NT2/D1 (cell line): Measurements from ENCODE around the gene TBCE.

Source experiments
- DNase-seq: peaks from one replicate; pipeline ENCODE4 v3.0.0-alpha.2; 2011; ENCODE audit warnings: low read depth, low spot score
- H3K27me3 ChIP-seq: 2 replicates; pipeline ENCODE4 v1.6.0; 2011; ENCODE audit warnings: mild to moderate bottlenecking; ENCODE audit not compliant: insufficient read length, insufficient read depth
- H3K36me3 ChIP-seq: 2 replicates; pipeline ENCODE4 v1.6.1; 2011; ENCODE audit warnings: mild to moderate bottlenecking, low read length, mixed read lengths; ENCODE audit not compliant: insufficient read depth, insufficient read length
- H3K4me1 ChIP-seq: 2 replicates; pipeline ENCODE4 v1.5.1; 2011; ENCODE audit not compliant: insufficient read depth, insufficient read length
- H3K4me3 ChIP-seq: 2 replicates; pipeline ENCODE4 v1.5.1; 2011; ENCODE audit warnings: low read depth; ENCODE audit not compliant: insufficient read length
- H3K9ac ChIP-seq: 2 replicates; pipeline ENCODE4 v1.6.0; 2011; ENCODE audit warnings: low read depth; ENCODE audit not compliant: insufficient read length
- H3K9me3 ChIP-seq: 2 replicates; pipeline ENCODE4 v1.5.1; 2011; ENCODE audit warnings: mild to moderate bottlenecking, low read length; ENCODE audit not compliant: insufficient read depth
- SUZ12 ChIP-seq: IDR thresholded peaks from 2 replicates; pipeline ENCODE4 v1.6.1; 2011; ENCODE audit not compliant: insufficient read length, insufficient read depth; ENCODE audit errors: extremely low read depth
- YY1 ChIP-seq: IDR thresholded peaks from 2 replicates; pipeline ENCODE4 v1.6.1; 2011; ENCODE audit not compliant: insufficient read length, insufficient read depth
- ZNF274 ChIP-seq: IDR thresholded peaks from 2 replicates; pipeline ENCODE4 v1.6.1; 2011; ENCODE audit warnings: mild to moderate bottlenecking, low read depth, low read length

Gene TBCE

GRCh38 chr1:235401251-235401650 is 34.0 kb downstream of the TBCE start:
- Histone ChIP-seq H3K4me1 (peaks cover 3% of the 10 kb centered on the region), H3K9me3 (no peaks in the 10 kb centered on the region), H3K4me3 (no peak overlapping the region), H3K9ac (no peak overlapping the region), H3K27me3 (no peaks in the 10 kb centered on the region), H3K36me3 (peaks cover 3% of the 10 kb centered on the region)
- no peak for DNase-seq
- no peak for TF ChIP-seq ZNF274
- no peak for TF ChIP-seq YY1
- TF ChIP-seq SUZ12: no peak

- Histone ChIP-seq H3K9me3 (no peaks in the 10 kb centered on the region), H3K36me3 (peaks cover 3% of the 10 kb centered on the region), H3K4me1 (peaks cover 3% of the 10 kb centered on the region), H3K27me3 (no peaks in the 10 kb centered on the region), H3K4me3 (no peak overlapping the region), H3K9ac (no peak overlapping the region)
- no peak for DNase-seq
- TF ChIP-seq SUZ12 (no peak), ZNF274 (no peak), YY1 (no peak)
Observed at GRCh38 chr1:235402457-235403200, 35.4 kb downstream of the TBCE start.

GRCh38 chr1:235403593-235403992 is 36.4 kb downstream of the TBCE start:
- no peak for DNase-seq
- no peak overlapping the region for H3K9ac ChIP-seq
- no peaks in the 10 kb centered on the region for H3K9me3 ChIP-seq
- TF ChIP-seq YY1: no peak
- TF ChIP-seq ZNF274: no peak
- no peak for TF ChIP-seq SUZ12
- peaks cover 3% of the 10 kb centered on the region for H3K4me1 ChIP-seq
- H3K36me3 ChIP-seq: peaks cover 3% of the 10 kb centered on the region
- H3K4me3 ChIP-seq: no peak overlapping the region
- no peaks in the 10 kb centered on the region for H3K27me3 ChIP-seq

GRCh38 chr1:235404190-235404589 is 37.0 kb downstream of the TBCE start:
- TF ChIP-seq ZNF274 (no peak), YY1 (no peak), SUZ12 (no peak)
- no peak for DNase-seq
- Histone ChIP-seq H3K9me3 (no peaks in the 10 kb centered on the region), H3K9ac (no peak overlapping the region), H3K36me3 (peaks cover 3% of the 10 kb centered on the region), H3K4me1 (peaks cover 3% of the 10 kb centered on the region), H3K4me3 (no peak overlapping the region), H3K27me3 (no peaks in the 10 kb centered on the region)

GRCh38 chr1:235407419-235407818 is 40.2 kb downstream of the TBCE start:
- Histone ChIP-seq H3K27me3 (no peaks in the 10 kb centered on the region), H3K9ac (no peak overlapping the region), H3K4me3 (no peak overlapping the region), H3K9me3 (peaks cover 3% of the 10 kb centered on the region; the same call in 1 of the 2 replicates), H3K36me3 (peaks cover 3% of the 10 kb centered on the region), H3K4me1 (no peaks in the 10 kb centered on the region)
- TF ChIP-seq ZNF274 (no peak), YY1 (no peak), SUZ12 (no peak)
- no peak for DNase-seq

- H3K9ac ChIP-seq: no peak overlapping the region
- no peaks in the 10 kb centered on the region for H3K4me1 ChIP-seq
- no peak for TF ChIP-seq YY1
- no peak for TF ChIP-seq ZNF274
- no peak for TF ChIP-seq SUZ12
- H3K27me3 ChIP-seq: no peaks in the 10 kb centered on the region
- peaks cover 3% of the 10 kb centered on the region; the same call in 1 of the 2 replicates for H3K9me3 ChIP-seq
- DNase-seq: no peak
- no peak overlapping the region for H3K4me3 ChIP-seq
- H3K36me3 ChIP-seq: peaks cover 4% of the 10 kb centered on the region
Observed at GRCh38 chr1:235408503-235408960, 41.3 kb downstream of the TBCE start.

- no peaks in the 10 kb centered on the region for H3K27me3 ChIP-seq
- peaks cover 3% of the 10 kb centered on the region; the same call in 1 of the 2 replicates for H3K9me3 ChIP-seq
- TF ChIP-seq YY1 (no peak), SUZ12 (no peak), ZNF274 (no peak)
- DNase-seq: no peak
- H3K9ac ChIP-seq: no peak overlapping the region
- H3K36me3 ChIP-seq: peaks cover 2% of the 10 kb centered on the region
- no peaks in the 10 kb centered on the region for H3K4me1 ChIP-seq
- no peak overlapping the region for H3K4me3 ChIP-seq
Observed at GRCh38 chr1:235409042-235409820, 42.0 kb downstream of the TBCE start.
